Pons (tissue), 1 donor: ENCODE measurements around the gene PEX26.
"Not testable (repeated sequence)": the region's sequence is repeated elsewhere in the genome, so short reads cannot be mapped to it uniquely, and the experiment has no call there.

Experiments used
- DNase-seq: peaks from one replicate; pipeline ENCODE4 v3.0.0-alpha.2; 2016; ENCODE audit warnings: low spot score

The PEX26 gene

GRCh38 chr22:18096823-18097222 lies 19.0 kb downstream of the PEX26 start:
- no peak for DNase-seq

- no peak for DNase-seq
Observed at GRCh38 chr22:18100781-18101180, 23.0 kb downstream of the PEX26 start.

- no peak for DNase-seq
Observed at GRCh38 chr22:18101536-18101935, 23.7 kb downstream of the PEX26 start.

DNA sequence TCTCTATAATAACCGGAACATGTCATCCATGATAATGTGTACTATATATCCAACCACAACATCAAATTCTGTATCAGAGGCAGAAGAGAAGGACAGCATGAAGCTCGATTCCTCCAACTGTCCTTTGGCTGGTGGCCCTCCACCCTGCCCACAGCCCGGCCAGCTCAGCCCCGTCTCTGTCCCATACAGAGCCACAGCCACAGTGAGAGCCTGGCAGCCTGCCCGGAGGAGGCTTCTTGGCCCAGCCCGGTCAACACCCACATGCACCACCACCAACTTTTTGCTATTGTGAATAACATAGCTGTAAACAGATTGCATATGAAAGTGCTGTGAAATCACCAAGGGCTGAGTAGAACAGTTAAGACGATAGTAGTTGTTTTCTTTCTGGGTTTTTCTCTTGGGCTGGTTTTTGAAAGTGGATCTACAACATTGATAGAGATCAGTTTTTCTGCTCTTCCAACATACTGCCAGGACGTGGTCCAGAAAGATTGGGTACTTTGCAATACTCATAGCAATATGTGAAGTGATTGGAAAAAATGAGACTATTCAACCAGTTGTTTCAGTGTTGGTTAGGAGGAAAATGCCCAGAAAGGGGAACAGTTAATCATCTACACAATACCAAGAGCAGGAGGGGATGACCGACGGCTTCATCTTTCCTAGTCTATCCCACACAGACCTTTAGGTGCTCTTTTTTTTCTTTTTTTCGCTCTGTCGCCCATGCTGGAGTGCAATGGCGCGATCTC lies 25.9 kb downstream of the PEX26 start:
- no peak for DNase-seq

- DNase-seq, result no peak
Observed at GRCh38 chr22:18104566-18104965, 26.8 kb downstream of the PEX26 start.

DNA sequence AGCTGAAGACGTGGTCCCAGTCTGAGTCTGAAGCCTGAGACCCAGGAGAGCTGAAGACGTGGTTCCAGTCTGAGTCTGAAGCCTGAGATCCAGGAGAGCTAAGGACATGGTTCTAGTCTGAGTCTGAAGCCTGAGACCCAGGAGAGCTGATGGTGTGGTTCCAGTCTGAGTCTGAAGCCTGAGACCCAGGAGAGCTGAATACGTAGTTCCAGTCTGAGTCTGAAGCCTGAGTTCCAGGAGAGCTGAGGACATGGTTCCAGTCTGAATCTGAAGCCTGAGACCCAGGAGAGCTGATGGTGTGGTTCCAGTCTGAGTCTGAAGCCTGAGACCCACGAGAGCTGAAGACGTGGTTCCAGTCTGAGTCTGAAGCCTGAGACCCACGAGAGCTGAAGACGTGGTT lies 28.2 kb downstream of the PEX26 start:
- DNase-seq, result not testable (repeated sequence)

GRCh38 chr22:18106550-18107341 lies 29.0 kb downstream of the PEX26 start:
- DNase-seq, result not testable (repeated sequence)

GRCh38 chr22:18108187-18108586 lies 30.4 kb downstream of the PEX26 start:
- no peak for DNase-seq

DNA sequence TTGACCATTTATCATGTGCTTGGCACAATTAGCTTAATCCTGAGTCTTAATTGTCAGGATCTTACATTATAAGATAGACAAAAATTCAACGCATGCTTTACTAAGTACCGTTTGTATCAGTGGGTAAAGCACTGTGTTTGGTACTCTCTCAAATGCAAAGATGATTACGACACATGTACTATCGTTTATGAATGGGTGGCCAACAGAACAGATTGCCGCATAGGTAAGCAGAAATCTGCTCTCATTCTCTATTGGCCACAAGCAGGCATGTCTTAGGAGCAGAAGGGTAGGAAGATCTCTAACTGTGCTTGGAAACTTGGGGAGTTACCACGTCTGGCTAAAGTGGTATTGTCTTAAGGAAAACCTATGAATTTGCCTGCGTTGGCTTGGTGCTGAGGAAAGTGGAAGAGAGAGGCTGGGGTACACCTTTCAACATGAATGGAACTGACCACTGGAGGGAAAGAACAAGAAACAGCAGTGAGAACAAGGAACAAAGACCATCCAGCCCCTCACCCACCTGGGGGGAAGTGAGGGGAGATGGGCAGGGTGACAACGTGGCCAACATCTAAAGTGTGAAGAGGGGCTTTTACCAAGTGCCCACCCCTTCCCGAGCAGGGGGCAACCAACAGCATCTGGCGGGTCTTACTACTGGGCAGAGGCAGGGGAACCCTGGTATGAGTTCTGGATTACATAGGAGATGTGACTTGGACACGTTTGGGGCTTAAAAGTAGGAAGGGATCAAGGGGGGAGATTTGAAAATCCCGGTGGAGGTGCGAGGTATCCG lies 31.8 kb downstream of the PEX26 start:
- no peak for DNase-seq

DNA sequence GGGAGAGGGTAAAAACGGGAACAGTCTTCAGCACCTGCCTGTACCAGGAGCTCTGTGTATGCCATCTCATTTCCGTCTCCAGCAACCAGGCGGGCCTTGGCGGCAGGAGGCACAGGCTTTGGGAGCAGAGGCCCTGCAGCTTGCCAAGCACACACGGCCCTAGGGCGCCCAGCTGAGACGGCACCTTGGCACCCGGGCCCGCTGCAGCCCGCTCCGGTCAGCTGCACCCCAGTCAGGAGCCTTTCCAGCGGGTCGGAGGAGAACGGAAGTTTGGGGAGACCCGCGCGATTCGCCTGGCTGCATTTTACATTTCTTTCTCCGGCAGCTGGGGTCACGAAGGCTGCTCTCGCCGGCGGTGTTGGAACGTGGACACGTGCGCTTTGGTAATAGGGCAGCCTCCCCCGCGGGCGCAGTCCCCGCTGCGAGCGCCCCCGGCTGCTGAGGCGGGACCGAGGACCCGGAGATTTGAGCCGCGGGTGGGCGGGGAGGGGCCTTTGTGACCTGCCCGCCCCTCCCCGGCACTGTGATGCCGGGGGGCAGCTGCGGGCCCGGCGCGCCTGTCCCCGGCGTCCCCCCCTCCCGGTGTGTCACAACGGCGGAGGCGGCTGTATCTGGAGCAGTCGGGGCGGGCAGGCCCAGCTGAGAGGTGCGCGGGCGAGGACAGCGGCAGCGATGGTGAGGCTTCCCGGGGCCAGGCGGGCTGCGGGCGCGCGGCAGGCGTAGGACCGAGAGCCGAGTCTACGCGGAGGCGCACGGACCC lies 32.6 kb downstream of the PEX26 start, which contains the start of gene TUBA8:
TUBA8 (plus strand) TSS at position 616 of the 760 bp plus-strand sequence; CDS start at position 673, 57 bp downstream.
- no peak for DNase-seq

- DNase-seq, result no peak
Observed at GRCh38 chr22:18110954-18111758, 33.4 kb downstream of the PEX26 start.

GRCh38 chr22:18111759-18112330 lies 34.1 kb downstream of the PEX26 start:
- no peak for DNase-seq

GRCh38 chr22:18112440-18112839 lies 34.6 kb downstream of the PEX26 start:
- no peak for DNase-seq

DNA sequence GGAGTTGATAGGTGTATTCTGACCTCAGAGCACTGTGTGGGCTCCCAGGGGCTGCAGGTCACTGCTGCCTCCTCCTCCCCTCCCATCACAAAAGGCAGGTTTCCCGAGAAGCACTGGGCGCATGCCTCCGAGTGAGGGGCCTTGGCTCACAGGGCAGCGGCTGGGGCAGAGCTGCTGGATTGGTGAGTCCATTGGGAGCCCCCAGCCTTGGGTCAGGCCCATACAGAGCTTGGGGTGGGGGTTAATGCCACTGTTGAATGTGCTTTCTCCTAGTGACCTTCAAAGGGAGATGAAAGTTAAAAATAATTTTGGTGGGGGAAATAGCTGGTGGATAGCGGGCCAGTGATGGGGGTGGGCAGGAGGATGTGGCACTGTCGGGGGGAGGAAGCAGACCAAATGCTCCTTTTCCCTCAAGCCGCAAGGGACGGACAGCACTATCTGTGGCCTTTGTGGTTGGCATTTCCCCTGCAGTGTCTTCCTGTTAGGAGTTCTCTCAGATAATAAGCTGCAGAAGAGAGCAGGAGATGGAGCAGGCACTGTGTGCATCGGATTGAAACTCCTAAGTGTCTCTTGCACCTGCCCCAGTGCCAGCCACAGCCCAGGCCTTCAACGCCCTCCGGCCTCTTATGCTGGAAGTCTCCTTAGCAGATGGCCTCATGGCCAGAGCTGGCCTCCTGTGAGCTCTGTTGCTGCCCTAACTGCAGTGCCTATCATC lies 36.0 kb downstream of the PEX26 start:
- DNase-seq, result no peak

DNA sequence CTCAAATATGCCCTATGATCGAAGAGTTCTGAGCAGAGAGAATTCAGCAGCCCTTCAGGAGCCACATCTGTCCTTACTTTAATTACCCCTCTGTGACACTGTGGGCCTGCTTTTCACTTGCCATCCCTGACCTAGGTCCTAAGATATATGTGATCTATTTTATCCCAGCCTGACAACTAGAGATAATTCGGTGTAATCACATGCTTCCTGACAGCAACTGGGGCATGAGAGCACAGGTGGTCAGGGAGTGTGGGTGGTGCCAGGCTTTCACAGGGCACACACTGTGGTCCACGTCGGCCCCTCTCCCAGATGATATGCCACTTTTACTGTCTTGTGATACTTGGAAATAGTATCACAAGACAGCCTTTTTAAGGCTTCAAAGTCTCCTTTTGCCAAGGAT lies 36.7 kb downstream of the PEX26 start:
- no peak for DNase-seq

GRCh38 chr22:18114976-18115652 lies 37.3 kb downstream of the PEX26 start:
- DNase-seq, result no peak

DNA sequence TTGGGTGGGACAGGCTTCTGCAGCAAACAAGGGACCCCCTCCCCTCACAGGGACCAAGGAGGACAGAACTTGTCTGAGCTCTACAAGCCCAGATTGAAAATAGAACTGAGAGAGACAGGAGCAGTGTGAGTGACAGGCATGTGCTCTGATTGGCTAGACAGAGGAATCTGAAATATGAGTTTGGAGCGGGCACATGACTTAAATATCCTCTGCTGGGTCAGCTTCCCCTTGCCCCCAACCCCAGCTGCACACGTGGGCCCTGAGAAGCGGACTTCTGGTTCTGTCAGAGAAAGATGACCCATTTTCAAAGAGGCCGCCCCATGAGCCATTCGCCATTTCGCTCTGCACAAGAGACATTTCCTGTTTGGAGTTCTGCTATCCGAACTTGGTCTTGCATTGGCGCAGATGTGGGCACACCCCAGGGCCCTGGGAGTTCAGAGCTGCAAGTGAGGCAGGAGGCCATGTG lies 38.1 kb downstream of the PEX26 start:
- no peak for DNase-seq

DNA sequence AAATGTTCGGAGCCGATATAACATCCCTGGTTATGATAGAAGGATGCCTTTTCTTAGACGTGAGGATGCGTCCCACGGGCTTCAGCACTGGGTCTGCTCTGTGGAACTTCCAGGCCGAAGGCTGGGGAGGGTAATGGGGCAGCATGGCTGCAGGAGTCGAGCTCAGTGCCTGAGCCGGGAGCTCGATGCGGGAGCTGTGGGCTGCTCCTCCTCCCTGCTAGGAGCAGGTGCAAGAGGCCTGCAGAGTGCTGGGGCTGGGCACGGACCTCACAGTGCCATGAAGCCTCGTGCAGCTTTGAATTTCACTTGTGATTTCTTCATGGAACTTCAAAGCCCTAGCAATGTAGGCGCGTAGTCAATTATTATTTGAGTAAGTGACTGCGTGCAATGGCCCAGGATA lies 38.8 kb downstream of the PEX26 start:
- no peak for DNase-seq

DNA sequence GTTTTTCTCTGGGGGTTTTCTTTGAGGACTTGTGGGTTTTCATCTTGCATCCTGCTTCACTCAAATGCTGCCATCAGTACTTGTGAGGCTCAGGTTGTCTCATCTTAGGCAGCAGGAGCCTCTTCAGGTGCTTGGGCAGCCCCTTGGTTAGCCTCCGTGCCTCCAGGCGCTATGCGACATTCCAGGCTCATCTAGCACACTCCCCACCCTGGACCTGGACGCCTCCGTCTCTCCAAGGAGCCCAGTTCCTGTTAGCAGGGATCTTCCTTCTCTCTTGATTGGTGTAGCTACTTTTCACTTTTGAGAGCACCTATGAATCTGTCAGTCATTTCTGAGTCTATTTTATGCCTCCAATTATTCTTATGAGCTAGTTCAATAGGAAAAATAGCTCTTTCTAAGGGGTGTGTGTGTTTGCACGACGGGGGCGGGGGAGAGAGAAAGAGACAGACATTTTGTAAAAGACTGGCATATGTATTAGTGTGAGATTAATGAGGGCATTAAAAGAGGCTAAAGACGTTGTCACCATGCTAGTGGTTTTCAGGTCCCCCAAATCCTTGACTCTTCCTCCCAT lies 40.6 kb downstream of the PEX26 start:
- no peak for DNase-seq
